ENCODE data around the gene IGFBP2.
A peak's percentile ranks its signal among the peaks of the same experiment; 100 is the strongest.

The IGFBP2 gene

DNA sequence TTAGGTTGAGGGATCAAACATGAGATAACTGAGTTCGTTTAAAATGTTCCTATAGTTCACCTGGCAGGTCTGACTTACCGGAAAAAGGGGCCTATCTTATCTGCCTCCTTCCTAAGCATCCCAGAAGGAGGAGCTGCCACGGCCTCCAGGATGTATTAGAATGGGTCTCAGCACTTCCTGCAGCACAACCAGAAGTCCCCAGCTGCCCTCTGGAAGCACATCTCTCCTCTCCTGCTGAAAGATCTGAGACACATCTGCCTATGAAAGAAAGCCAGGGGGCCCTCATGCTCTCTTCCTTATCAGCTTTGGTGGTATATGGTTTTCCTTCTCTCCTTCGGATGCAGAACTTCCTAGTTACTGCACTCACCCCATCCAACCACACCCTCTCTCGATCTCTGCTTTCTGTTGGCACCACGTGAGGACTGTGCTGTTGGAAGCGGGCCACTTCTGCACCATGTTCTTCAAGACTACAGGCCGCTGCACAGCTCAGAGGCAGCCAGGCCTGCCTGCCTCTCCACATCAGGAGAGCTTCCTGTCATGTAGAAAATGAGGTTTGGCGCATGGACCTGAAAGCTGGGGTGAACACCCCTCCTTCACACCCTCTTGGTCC lies 55.6 kb downstream of the IGFBP2 start:
- no peak for DNase-seq

DNA sequence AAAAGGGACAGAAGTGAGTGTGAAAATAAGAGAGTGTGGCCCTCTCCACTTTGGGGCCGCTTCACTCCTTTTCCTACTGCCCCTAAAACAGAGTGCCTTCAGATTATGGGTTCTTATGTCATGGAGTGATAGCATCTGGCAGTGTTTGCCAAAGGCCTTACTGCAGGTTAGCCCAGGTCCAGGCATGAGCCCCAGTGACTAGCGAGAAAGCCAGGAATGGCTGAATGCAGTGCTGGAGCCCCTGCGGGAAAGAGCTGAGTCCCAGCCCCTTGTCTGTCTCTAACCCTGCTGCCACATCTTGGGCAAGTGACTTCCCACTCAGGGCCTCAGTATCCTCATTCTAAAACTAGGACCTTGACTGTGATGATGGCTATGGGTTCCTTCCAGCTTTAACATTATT lies 56.2 kb downstream of the IGFBP2 start:
- no peak for DNase-seq

DNA sequence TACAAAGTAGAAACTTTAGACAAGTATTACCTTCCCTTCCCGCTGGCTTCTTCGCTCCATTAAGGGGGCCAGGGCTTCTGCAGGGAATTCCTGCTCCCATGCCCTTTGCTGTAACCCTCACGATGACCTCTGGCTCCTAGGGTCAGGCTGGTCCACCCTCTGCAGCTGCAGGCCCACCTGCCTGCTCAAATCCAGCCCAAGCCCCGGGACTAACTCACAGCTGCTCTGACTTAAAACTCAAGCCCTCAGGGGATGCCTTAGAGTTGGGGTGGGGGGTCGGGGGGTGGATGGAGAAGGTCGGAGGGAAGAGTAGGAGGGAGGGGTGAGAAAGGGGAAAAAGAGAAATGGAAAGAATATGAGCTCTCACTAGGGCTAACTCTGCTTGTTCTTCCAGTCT lies 57.2 kb downstream of the IGFBP2 start:
- DNase-seq: no peak

DNA sequence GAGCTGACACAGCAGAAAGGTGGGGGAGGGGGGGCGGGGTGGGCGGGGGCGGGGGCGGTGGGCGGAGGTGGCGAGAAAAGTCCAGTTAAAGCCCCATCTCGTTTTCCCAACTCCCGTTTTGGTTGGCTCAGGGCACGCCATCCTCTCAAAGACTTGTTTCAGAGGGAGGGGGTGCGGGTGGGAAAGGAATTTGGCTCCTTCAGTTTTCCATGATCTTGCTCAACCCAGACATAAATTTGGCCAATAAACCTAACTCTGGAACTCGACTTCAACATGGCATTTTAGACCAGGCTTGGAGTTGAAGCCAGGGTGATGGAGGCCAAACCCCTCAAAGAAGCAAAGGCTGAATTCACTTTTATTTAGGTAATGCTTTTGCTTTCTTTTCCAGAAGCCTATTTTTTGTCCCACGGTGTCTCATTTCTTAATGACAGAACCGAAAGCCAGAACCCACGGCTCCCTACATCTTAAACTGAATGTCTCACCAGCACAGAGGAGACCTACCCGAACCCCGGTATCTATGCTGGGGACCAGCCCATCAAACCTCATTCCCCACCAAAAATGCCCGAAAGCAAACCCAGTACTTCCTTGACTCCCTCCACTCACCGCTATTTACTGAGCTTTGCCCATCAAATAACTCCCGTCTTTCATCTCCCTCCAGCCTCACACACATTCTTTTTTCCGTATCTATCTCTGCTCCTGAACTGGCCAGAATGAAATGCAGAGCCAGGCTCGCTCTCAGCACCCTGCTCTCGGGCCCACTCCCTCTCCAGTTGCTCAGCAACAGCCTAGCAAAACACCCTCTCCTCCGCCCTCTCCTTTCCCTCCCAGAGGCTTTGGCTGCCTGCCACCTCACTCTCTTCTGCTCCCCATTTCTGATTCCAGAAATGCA lies 57.9 kb downstream of the IGFBP2 start:
- DNase-seq: peak; percentile 71

- DNase-seq: peak; percentile 88
Measured at GRCh38 chr2:216692636-216693413, 59.6 kb downstream of the IGFBP2 start.

DNA sequence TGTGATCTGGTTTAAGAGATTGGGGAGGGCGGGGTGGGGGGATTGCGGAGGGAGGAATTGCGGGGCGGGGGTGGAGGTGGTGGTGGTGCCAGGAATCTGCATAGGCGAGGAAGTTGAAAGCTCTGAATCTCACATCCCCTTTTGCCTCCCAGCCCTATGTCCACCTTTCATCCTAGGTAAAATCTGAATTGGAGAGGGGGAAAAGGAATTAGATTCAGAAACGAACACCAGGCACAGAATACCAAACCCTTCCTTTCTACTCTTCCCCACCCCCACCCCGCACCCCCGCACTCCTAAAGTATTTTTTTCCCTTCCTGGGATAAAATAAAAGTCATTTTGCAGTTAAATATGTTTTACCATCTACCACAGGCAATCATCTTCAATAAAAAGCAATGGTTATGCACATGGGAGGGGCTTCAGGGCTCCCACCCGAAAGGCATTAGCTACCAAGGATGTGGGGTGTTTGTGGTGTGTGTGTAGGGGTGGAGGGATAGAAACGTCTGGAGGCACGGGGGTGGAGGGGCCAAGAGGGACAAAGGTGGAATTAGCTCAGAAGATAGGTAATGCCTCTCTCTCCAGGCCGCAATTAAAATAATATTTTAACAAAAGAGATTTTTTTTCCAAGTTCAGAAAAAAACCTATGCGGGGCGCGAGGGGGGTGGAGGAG lies 60.3 kb downstream of the IGFBP2 start:
- no peak for DNase-seq

DNA sequence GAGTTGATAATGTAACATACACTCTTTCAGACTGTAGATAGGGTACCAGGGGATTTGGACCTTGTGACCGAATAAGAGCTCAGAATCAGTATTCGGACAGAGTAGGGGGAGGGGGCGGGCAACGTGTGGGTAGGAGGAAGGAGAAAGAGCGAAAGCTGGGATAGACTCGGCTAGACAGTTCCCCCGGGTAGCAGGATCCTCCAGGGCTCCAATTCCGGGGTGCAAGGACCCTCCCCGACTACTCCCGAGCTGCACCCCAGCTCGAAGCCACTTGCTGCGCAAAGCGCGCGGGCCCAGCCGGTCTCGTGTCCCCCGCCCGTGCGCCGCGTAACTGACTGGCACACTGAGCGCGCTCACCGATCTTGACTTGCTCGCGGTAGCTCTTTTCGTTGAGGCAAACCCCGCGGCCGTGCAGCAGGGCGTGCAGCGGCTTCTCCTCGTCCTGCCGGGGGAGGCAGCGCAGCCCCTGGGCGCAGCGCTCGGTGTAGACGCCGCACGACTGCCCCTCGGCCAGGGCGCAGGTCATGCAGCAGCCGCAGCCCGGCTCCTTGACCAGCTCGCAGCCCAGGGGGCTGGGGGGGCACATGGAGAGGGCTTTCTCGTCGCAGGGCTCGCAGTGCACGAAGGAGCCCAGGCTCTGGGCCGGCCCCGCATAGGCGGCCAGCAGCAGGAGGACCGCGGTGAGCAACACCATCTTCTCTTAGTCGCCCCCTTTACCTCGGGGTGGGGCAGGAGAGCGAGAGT lies 61.0 kb downstream of the IGFBP2 start:
- DNase-seq: no peak

DNA sequence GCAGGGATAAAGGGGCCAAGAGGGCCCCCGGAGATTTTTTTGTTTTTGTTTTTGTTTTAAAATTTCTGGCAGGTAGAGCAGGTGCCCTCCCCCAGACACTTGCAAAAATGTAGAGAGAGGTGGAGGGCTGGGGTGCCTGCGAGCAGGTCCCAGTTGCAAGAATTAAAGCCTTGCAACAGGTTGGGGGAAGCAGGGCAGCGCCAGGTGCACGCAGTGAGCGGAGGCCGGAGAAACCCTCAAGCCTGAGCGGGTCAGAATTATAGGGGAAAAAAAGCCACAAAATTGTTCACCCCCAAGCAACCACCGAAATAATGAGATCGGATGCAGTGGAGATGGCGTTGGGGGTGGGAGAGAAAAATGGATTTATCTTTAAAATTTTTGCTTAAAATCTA lies 61.6 kb downstream of the IGFBP2 start:
- DNase-seq: no peak

DNA sequence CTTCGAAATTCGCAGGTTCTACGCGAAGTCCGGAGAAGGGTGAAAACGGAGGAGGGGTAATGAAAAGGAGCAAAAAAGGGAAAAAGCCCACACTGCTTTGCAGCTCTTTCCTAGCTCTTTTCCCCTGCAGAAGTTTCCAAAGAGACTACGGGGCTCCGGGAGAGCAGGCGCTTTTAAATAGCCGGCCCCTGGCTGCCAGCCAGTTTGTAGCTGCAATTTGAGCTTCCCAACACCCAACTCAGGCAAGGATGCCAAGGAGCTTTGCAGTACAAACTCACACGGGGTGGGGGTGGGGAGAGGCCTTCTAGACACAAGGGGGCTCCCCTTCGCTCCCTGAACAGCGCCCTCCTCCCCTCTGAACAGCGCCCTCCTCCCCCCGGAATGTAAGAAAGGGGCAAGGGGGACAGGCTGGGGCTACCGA lies 62.2 kb downstream of the IGFBP2 start, which contains the start of gene IGFBP5:
Gene IGFBP5, minus strand, starts transcription at position 149 of the 421 bp plus-strand sequence. CDS start 774 bp downstream, outside the sequence.
- peak; percentile 83 for DNase-seq

DNA sequence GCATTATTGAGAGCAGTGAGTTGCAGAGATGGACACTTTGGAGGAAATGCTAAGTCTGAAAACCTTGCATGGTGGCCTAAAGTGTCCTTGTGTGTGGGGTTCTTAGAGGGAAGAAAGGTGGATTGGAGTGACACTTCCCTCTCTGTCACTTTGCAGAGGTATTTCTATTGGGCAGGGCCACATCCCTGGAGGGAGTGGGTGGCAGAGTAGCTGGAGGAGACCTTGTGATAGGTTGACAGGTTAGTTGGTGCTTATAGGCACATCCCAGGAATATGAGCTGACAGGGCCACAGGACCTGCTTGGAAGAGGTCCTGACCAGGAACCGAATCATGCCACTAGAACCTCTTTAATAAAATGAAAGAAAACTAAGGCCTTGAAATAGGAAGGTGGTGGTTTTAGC lies 63.1 kb downstream of the IGFBP2 start:
- no peak for DNase-seq

DNA sequence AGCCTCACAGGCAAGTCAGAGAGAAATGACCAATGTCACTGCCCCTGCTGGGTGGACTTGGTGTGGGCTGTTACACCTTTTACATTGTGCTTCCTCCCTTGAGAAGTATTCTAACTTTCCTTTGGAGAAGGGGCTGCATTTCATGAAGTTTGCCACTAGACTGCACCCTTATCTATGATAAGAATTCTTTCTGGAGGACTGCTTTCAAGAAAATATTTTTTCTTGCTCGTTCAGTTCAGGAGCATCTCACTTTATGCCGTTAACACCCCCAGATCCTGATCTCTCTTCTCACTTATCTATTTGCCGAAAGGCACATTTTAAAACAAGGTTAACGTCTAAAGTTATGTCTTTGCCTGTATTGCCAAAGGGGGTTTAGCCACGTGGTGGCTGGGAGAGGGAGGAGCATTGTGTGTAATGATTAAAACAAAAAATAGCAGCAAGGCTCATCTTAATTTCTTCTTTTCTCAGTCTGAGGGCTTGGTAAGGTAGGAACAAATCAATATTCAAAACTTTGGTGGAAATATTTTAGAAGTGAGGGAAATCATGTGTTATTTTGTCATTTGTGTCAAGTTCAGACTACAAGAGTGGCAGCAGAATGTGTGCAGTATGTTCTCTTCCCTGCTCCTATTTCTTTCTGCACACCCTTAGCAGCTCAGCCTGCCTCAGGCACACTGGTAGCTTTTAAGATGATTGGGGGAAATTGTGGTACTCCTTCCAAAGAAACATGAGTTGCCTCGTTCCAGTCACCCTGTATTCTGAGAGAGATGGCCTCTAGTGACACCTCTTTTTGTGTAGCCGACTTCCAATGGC lies 63.7 kb downstream of the IGFBP2 start:
- DNase-seq: no peak

DNA sequence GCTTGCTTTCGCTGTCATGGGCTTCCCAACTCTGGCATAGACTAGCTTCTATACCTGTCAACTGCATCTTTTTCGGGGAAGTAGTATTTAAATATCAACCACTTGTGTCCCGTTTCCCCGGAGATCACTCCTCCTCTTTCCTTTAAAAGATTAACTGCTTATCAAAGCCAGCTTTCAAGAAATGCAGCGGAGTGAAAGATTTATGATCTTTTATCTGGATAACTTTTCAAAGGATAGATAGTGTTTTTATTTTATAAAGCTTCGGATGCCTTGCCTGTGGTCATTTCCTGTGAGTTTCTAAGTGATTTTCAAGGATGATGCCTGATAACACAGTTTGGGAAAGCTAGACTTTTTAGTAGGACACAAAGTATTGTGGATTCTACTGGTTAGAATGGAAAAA lies 65.1 kb downstream of the IGFBP2 start:
- no peak for DNase-seq

DNA sequence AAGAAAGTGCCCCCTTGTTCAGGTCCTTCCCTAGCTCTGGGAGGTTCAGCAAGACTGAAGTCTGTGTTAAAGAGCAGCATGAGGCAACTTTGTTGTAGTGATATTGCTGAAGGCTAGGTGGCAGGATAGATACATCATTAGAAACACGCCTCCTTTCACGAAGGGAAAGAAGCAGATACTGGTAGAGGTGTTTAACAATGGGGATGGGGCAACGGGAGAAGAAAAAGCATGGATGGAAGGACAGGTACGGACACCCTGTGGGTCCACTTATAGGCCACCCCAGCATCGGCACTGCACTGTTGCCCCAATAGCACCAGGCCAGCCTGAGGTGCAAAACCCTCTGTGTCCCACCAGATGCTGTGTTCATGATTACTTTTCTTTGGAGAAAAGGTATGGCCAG lies 65.7 kb downstream of the IGFBP2 start:
- peak; percentile 68 for DNase-seq

GRCh38 chr2:216700088-216700567 lies 66.9 kb downstream of the IGFBP2 start:
- DNase-seq: peak; percentile 82

- no peak for DNase-seq
Measured at GRCh38 chr2:216700781-216701180, 67.6 kb downstream of the IGFBP2 start.

GRCh38 chr2:216701544-216701943 lies 68.3 kb downstream of the IGFBP2 start:
- DNase-seq: no peak

DNA sequence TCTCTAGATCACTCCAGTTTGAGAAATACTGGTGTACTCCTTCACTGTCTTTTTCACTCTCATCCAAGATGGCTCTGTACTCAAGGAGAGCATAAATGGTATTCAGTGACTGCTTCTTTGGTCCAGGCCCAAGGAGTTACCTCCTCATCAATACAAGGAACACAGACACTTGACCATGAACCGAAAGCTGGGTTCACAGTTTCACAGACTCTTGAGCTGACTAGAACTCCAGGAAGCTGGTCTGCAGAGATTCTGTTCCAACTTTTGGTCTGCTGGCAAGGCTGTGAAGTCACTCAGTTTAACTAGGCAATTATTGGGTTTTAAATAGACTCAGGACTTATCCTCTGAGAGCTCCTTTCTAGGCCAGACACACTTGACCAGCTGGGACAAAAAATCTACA lies 69.5 kb downstream of the IGFBP2 start:
- DNase-seq: no peak

- no peak for DNase-seq
Measured at GRCh38 chr2:216710551-216711301, 77.5 kb downstream of the IGFBP2 start.

GRCh38 chr2:216711348-216711747 lies 78.1 kb downstream of the IGFBP2 start:
- no peak for DNase-seq

GRCh38 chr2:216713691-216714336 lies 80.6 kb downstream of the IGFBP2 start:
- no peak for DNase-seq
